A549 (cell line): ENCODE measurements around the gene THPO.

ENCODE experiments used
- BHLHE40 ChIP-seq: IDR thresholded peaks from 2 replicates; pipeline ENCODE4 v1.6.1; 2012; ENCODE audit warnings: low read depth, low read length, inconsistent platforms
- CEBPB ChIP-seq, 2 experiments: fragments of >200 bp in 1 of 2; sonication (Bioruptor Twin) in 1 of 2; formaldehyde crosslinking in 1 of 2; IDR thresholded peaks; 2 replicates each; pipeline ENCODE4 v1.6.1; 2012 to 2016
- ESRRA ChIP-seq: fragments of 150-350 bp; IDR thresholded peaks from 2 replicates; pipeline ENCODE4 v1.6.1; 2014; ENCODE audit warnings: mild to moderate bottlenecking, low read length, borderline replicate concordance
- FOSL2 ChIP-seq, 2 experiments: fragments of 450-650 bp in 1 of 2; fragments of >200 bp in 1 of 2; sonication (Bioruptor Twin) in 1 of 2; formaldehyde crosslinking; IDR thresholded peaks; 2 replicates each; pipeline versions ENCODE4 v1.5.0 to v1.6.1; 2016 to 2020; ENCODE audit warnings: mild to moderate bottlenecking in 1 of 2, moderate library complexity in 1 of 2
- HDAC2 ChIP-seq: fragments of 200-600 bp; sonication (generic); IDR thresholded peaks from 2 replicates; pipeline ENCODE4 v1.6.1; 2016
- HOXB13 ChIP-seq: fragments of 250-450 bp; sonication (Bioruptor Pico); IDR thresholded peaks from 2 replicates; pipeline ENCODE4 v1.5.0; 2020; ENCODE audit warnings: low read depth, mild to moderate bottlenecking, moderate library complexity
- JUN ChIP-seq, 2 experiments: fragments of >200 bp; sonication (Bioruptor Twin); formaldehyde crosslinking; IDR thresholded peaks; 2 replicates in 1 of 2; 3 replicates in 1 of 2; pipeline ENCODE4 v1.6.1; 2016 to 2017
- JUNB ChIP-seq: fragments of >200 bp; sonication (Bioruptor Twin); formaldehyde crosslinking; IDR thresholded peaks from 2 replicates; pipeline ENCODE4 v1.6.1; 2016
- TP53 ChIP-seq: fragments of 250-450 bp; sonication (Bioruptor Pico); IDR thresholded peaks from 2 replicates; pipeline ENCODE4 v1.5.0; 2021; ENCODE audit warnings: mild to moderate bottlenecking, moderate library complexity
- TF ChIP-seq, protein P1 (sequence below): fragments of >200 bp; sonication (Bioruptor Twin); formaldehyde crosslinking; IDR thresholded peaks from 3 replicates; pipeline ENCODE4 v1.5.1; 2016
- TF ChIP-seq, protein P2 (sequence below): fragments of 200-600 bp; sonication (generic); IDR thresholded peaks from 2 replicates; pipeline ENCODE4 v1.6.1; 2016; ENCODE audit warnings: antibody characterized with exemption, mild to moderate bottlenecking, moderate library complexity
- TF ChIP-seq, protein P3 (sequence below): IDR thresholded peaks from 2 replicates; pipeline ENCODE4 v1.6.1; 2012
- TF ChIP-seq, protein P4 (sequence below): fragments of 150-350 bp; IDR thresholded peaks from 2 replicates; pipeline ENCODE4 v1.6.1; 2014; ENCODE audit warnings: low read depth, mild to moderate bottlenecking, low read length

DNA sequence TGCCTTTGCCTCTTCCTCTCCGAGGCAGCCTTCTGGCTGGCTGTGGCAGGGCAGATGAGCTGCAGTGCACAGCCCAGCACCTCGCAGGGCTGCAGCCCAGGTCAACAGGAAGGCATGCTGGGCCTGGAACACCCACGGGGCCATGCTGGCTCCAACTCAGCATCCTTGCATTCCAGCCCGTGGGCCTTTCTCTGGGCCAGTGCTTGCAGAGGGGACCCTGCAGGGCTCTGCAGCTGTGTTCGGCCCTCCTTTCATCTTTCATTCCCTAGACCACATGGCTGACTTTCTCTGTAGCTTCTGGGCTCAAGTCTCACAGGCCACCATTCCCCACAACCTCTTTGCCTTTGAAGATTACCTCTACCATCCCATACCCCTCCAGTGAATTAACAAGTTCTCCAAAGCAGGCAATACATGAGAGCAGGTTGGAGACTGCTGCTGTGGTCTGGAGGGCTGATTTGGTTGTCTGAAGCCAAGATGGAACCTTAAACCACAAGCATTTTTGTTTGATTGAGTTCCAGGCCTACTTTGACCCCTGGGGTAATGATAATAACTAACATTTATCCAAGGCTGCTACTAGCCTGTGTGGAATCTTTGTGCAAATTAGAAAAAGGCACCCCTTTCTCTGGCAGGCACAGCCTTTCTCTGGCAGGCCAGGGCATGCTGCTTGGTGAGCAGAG, 34.7 kb downstream of the THPO start:
- TF ChIP-seq, protein P1, sequence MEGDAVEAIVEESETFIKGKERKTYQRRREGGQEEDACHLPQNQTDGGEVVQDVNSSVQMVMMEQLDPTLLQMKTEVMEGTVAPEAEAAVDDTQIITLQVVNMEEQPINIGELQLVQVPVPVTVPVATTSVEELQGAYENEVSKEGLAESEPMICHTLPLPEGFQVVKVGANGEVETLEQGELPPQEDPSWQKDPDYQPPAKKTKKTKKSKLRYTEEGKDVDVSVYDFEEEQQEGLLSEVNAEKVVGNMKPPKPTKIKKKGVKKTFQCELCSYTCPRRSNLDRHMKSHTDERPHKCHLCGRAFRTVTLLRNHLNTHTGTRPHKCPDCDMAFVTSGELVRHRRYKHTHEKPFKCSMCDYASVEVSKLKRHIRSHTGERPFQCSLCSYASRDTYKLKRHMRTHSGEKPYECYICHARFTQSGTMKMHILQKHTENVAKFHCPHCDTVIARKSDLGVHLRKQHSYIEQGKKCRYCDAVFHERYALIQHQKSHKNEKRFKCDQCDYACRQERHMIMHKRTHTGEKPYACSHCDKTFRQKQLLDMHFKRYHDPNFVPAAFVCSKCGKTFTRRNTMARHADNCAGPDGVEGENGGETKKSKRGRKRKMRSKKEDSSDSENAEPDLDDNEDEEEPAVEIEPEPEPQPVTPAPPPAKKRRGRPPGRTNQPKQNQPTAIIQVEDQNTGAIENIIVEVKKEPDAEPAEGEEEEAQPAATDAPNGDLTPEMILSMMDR: no peak
- TF ChIP-seq, protein P2, sequence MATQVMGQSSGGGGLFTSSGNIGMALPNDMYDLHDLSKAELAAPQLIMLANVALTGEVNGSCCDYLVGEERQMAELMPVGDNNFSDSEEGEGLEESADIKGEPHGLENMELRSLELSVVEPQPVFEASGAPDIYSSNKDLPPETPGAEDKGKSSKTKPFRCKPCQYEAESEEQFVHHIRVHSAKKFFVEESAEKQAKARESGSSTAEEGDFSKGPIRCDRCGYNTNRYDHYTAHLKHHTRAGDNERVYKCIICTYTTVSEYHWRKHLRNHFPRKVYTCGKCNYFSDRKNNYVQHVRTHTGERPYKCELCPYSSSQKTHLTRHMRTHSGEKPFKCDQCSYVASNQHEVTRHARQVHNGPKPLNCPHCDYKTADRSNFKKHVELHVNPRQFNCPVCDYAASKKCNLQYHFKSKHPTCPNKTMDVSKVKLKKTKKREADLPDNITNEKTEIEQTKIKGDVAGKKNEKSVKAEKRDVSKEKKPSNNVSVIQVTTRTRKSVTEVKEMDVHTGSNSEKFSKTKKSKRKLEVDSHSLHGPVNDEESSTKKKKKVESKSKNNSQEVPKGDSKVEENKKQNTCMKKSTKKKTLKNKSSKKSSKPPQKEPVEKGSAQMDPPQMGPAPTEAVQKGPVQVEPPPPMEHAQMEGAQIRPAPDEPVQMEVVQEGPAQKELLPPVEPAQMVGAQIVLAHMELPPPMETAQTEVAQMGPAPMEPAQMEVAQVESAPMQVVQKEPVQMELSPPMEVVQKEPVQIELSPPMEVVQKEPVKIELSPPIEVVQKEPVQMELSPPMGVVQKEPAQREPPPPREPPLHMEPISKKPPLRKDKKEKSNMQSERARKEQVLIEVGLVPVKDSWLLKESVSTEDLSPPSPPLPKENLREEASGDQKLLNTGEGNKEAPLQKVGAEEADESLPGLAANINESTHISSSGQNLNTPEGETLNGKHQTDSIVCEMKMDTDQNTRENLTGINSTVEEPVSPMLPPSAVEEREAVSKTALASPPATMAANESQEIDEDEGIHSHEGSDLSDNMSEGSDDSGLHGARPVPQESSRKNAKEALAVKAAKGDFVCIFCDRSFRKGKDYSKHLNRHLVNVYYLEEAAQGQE: no peak
- no peak for TF ChIP-seq FOSL2 (IDR thresholded peaks at IDR 0.05)
- TF ChIP-seq FOSL2 (CRISPR knock-in tag; IDR thresholded peaks at IDR 0.05): no peak
- no peak for TF ChIP-seq JUNB
- TF ChIP-seq JUN (IDR thresholded peaks at IDR 0.05): no peak
- TF ChIP-seq BHLHE40: no peak
- TF ChIP-seq HDAC2: no peak
- no peak for TF ChIP-seq CEBPB (IDR thresholded peaks at IDR 0.05)
- TF ChIP-seq TP53 (CRISPR knock-in tag): no peak
- TF ChIP-seq ESRRA: no peak
- TF ChIP-seq, protein P3, sequence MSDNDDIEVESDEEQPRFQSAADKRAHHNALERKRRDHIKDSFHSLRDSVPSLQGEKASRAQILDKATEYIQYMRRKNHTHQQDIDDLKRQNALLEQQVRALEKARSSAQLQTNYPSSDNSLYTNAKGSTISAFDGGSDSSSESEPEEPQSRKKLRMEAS: no peak
- no peak for TF ChIP-seq HOXB13 (CRISPR knock-in tag)
- TF ChIP-seq, protein P4, sequence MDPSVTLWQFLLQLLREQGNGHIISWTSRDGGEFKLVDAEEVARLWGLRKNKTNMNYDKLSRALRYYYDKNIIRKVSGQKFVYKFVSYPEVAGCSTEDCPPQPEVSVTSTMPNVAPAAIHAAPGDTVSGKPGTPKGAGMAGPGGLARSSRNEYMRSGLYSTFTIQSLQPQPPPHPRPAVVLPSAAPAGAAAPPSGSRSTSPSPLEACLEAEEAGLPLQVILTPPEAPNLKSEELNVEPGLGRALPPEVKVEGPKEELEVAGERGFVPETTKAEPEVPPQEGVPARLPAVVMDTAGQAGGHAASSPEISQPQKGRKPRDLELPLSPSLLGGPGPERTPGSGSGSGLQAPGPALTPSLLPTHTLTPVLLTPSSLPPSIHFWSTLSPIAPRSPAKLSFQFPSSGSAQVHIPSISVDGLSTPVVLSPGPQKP: no peak
